Measurements from ENCODE around the gene NRIP1. TPM values are rescaled to one million over a fixed set of nuclear protein-coding genes. Genes with fewer than 3 reads are reported as not detected.

The NRIP1 gene
- total and polyA plus RNA-seq, 9 of the 15 experiments (the other 6 are each of a cell fraction or from before 2014, with no cell fraction given), result 4.3 to 42.8 (median 19.6) TPM

- no peaks in the 10 kb centered on the region for H3K9me1 ChIP-seq (ENCODE audit: control insufficient read depth, insufficient read depth, low read length)
- H3K4me1 ChIP-seq (replicated peaks in 1 of 2; ENCODE audit: control insufficient read depth in 2 of 2, insufficient read depth in 2 of 2, low read length in 2 of 2), result no peaks in the 10 kb centered on the region
- no peak overlapping the region for H2AFZ ChIP-seq (ENCODE audit: low read depth, low read length)
- no TSS peak for BruUV-seq (replicated peaks)
- in situ Hi-C loops (cut with MboI) (no loop called here), intact Hi-C loops (cut with micrococcal nuclease) (no loop called here)
- H3K9ac ChIP-seq (ENCODE audit: insufficient read depth in 1 of 2, low read depth in 2 of 2, low read length in 2 of 2), result no peak overlapping the region
- WGBS (ENCODE audit: insufficient coverage, low coverage, missing lambda C conversion rate), result 83% methylated on average over 1 of the region's 1 CpG
- no peak overlapping the region for H3K27ac ChIP-seq (ENCODE audit: extremely low read depth, low read depth, low read length)
- POLR2A ChIA-PET, result interaction anchor here (0.9 to 1.3 kb wide), 2 partner anchors 14 to 301 kb away, joined by 3 read pairs; no protein-coding TSS in a partner anchor
- H3K4me2 ChIP-seq (ENCODE audit: insufficient read depth, low read length), result no peak overlapping the region
- DNase-seq (ENCODE audit: extremely low read depth in 1 of 4, low spot score in 3 of 4) (no peak), FAIRE-seq (no peak), ATAC-seq (no peak)
- H3K36me3 ChIP-seq (ENCODE audit: control insufficient read depth, insufficient read depth, low read length), result no peaks in the 10 kb centered on the region
- CTCF ChIA-PET (ENCODE audit: low intra/inter-chr PET ratio), result no interaction called here
- no peak overlapping the region for H3K4me3 ChIP-seq
- no peaks in the 10 kb centered on the region for H3K9me3 ChIP-seq (replicated peaks; ENCODE audit: control insufficient read depth, insufficient read depth, low read depth, low read length)
- H3K79me2 ChIP-seq (ENCODE audit: control insufficient read depth, insufficient read depth, low read length), result no peaks in the 10 kb centered on the region
- 0 out of 5 replicates have a peak, but pooled peaks cover 0 to 2% of the 10 kb centered on the region in 2 experiments for H3K27me3 ChIP-seq (ENCODE audit: control insufficient read depth in 2 of 2, insufficient read depth in 2 of 2, low read length in 2 of 2)
- H4K20me1 ChIP-seq (replicated peaks; ENCODE audit: control insufficient read depth, insufficient read depth, low read length), result no peaks in the 10 kb centered on the region
- TF ChIP-seq HNRNPUL1 (IDR thresholded peaks at IDR 0.05; ENCODE audit: low read length), result no peak
- no peak for TF ChIP-seq ZNF282 (CRISPR knock-in tag; IDR thresholded peaks at IDR 0.05)
- TF ChIP-seq, protein P1, sequence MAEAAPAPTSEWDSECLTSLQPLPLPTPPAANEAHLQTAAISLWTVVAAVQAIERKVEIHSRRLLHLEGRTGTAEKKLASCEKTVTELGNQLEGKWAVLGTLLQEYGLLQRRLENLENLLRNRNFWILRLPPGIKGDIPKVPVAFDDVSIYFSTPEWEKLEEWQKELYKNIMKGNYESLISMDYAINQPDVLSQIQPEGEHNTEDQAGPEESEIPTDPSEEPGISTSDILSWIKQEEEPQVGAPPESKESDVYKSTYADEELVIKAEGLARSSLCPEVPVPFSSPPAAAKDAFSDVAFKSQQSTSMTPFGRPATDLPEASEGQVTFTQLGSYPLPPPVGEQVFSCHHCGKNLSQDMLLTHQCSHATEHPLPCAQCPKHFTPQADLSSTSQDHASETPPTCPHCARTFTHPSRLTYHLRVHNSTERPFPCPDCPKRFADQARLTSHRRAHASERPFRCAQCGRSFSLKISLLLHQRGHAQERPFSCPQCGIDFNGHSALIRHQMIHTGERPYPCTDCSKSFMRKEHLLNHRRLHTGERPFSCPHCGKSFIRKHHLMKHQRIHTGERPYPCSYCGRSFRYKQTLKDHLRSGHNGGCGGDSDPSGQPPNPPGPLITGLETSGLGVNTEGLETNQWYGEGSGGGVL (CRISPR knock-in tag; IDR thresholded peaks at IDR 0.05), result no peak
- no peak for TF ChIP-seq CUX1 (CRISPR knock-in tag; IDR thresholded peaks at IDR 0.05)
- no peak for TF ChIP-seq SMAD4 (CRISPR knock-in tag; conservative IDR thresholded peaks at IDR 0.05)
- TF ChIP-seq MYC (IDR thresholded peaks at IDR 0.05; ENCODE audit: low read depth, low read length), result no peak
- no peak for TF ChIP-seq MYC (CRISPR knock-in tag; IDR thresholded peaks at IDR 0.05; ENCODE audit: borderline replicate concordance, low read depth)
- no peak for TF ChIP-seq ZNF584 (CRISPR knock-in tag; IDR thresholded peaks at IDR 0.05; ENCODE audit: low read depth)
- no peak for TF ChIP-seq ZNF77 (CRISPR knock-in tag; IDR thresholded peaks at IDR 0.05)
- TF ChIP-seq, protein P2, sequence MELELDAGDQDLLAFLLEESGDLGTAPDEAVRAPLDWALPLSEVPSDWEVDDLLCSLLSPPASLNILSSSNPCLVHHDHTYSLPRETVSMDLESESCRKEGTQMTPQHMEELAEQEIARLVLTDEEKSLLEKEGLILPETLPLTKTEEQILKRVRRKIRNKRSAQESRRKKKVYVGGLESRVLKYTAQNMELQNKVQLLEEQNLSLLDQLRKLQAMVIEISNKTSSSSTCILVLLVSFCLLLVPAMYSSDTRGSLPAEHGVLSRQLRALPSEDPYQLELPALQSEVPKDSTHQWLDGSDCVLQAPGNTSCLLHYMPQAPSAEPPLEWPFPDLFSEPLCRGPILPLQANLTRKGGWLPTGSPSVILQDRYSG (tag; conservative IDR thresholded peaks at IDR 0.05; ENCODE audit: low read depth), result no peak
- TF ChIP-seq ZNF518B (CRISPR knock-in tag; IDR thresholded peaks at IDR 0.05), result no peak
These were observed 31.3 kb upstream of the NRIP1 start for GRCh38 chr21:15096146-15096545.

All from K562 (cell line).